T-helper 1 cell (primary cell): ENCODE results near the gene TTC12.

ENCODE experiments used
- DNase-seq, 5 donors: peaks; one replicate each; pipeline ENCODE4 v3.0.0-alpha.2; 2012 to 2020

TTC12 gene

GRCh38 chr11:113408206-113408605 is 93.8 kb downstream of the TTC12 start:
- no peak for DNase-seq

- DNase-seq: no peak
Observed at GRCh38 chr11:113408887-113409286, 94.5 kb downstream of the TTC12 start.

GRCh38 chr11:113409526-113409925 is 95.1 kb downstream of the TTC12 start:
- no peak for DNase-seq

GRCh38 chr11:113410414-113411135 is 96.2 kb downstream of the TTC12 start:
- DNase-seq: no peak

GRCh38 chr11:113411536-113411935 is 97.2 kb downstream of the TTC12 start:
- no peak for DNase-seq

GRCh38 chr11:113412675-113413074 is 98.3 kb downstream of the TTC12 start:
- DNase-seq: no peak

- DNase-seq: no peak
Observed at GRCh38 chr11:113415343-113415742, 101.0 kb downstream of the TTC12 start.
